Osteocyte (in vitro differentiated cells): ENCODE measurements around the gene GRIK4. TPM values are rescaled to one million over a fixed set of nuclear protein-coding genes. Genes with fewer than 3 reads are reported as not detected.

Experiments used
- DNase-seq: peaks from one replicate; pipeline ENCODE4 v3.0.0; 2021; ENCODE audit warnings: mixed read lengths; ENCODE audit not compliant: unreplicated experiment; ENCODE audit errors: extremely low spot score
- H3K27ac Mint-ChIP-seq: one replicate; pipeline ENCODE4 v1.8.0; 2021; ENCODE audit warnings: mild to moderate bottlenecking, mixed read lengths; ENCODE audit not compliant: unreplicated experiment
- H3K27me3 Mint-ChIP-seq: one replicate; pipeline ENCODE4 v1.8.0; 2021; ENCODE audit warnings: mixed read lengths; ENCODE audit not compliant: unreplicated experiment
- H3K36me3 Mint-ChIP-seq: one replicate; pipeline ENCODE4 v1.8.0; 2021; ENCODE audit warnings: mixed read lengths; ENCODE audit not compliant: unreplicated experiment
- H3K4me1 Mint-ChIP-seq: one replicate; pipeline ENCODE4 v1.8.0; 2021; ENCODE audit warnings: mixed read lengths; ENCODE audit not compliant: unreplicated experiment
- H3K4me3 Mint-ChIP-seq: one replicate; pipeline ENCODE4 v1.8.0; 2021; ENCODE audit warnings: mild to moderate bottlenecking, moderate library complexity, mixed read lengths; ENCODE audit not compliant: unreplicated experiment
- H3K9me3 Mint-ChIP-seq: one replicate; pipeline ENCODE4 v1.8.0; 2021; ENCODE audit warnings: mixed read lengths; ENCODE audit not compliant: unreplicated experiment
- total RNA-seq: library from RNA; stranded (reverse); gene quantifications from 2 replicates; pipeline ENCODE4 v1.2.1, GENCODE V29; 2021
- TF ChIP-seq, protein P1 (sequence below): fragments of 200-600 bp; sonication (generic); IDR thresholded peaks from 2 replicates; pipeline ENCODE4 v1.5.0; 2021; ENCODE audit warnings: antibody characterized with exemption, mild to moderate bottlenecking, moderate library complexity

The GRIK4 gene
- total RNA-seq, 1 donor from 2014 or later, result 0.11 TPM

DNA sequence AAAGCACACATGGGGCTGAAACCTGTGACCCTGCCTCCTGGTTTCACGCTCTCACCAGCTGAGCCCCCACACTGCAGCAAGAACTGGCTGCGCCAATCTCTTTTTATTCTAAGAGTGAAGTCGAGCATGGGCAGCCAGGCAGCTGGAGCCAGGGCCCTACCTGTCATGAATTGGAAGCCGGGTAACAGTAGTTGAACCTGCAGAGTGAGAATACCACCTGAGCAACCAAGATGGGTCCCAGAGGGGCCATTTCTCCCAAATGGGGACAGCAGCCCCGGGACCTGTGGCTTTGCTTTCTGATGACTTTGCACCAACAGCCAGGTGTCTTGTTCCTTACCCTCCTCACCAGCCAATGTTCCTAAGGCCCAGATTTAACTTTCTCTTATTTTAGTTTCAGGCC is 178.9 kb downstream of the GRIK4 start:
- Mint-ChIP-seq H3K27ac (no peak overlapping the region), H3K27me3 (peaks cover 59% of the 10 kb centered on the region), H3K4me1 (no peaks in the 10 kb centered on the region), H3K4me3 (no peak overlapping the region), H3K9me3 (no peaks in the 10 kb centered on the region), H3K36me3 (no peaks in the 10 kb centered on the region)
- TF ChIP-seq, protein P1, sequence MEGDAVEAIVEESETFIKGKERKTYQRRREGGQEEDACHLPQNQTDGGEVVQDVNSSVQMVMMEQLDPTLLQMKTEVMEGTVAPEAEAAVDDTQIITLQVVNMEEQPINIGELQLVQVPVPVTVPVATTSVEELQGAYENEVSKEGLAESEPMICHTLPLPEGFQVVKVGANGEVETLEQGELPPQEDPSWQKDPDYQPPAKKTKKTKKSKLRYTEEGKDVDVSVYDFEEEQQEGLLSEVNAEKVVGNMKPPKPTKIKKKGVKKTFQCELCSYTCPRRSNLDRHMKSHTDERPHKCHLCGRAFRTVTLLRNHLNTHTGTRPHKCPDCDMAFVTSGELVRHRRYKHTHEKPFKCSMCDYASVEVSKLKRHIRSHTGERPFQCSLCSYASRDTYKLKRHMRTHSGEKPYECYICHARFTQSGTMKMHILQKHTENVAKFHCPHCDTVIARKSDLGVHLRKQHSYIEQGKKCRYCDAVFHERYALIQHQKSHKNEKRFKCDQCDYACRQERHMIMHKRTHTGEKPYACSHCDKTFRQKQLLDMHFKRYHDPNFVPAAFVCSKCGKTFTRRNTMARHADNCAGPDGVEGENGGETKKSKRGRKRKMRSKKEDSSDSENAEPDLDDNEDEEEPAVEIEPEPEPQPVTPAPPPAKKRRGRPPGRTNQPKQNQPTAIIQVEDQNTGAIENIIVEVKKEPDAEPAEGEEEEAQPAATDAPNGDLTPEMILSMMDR, result no peak
- DNase-seq, result no peak

DNA sequence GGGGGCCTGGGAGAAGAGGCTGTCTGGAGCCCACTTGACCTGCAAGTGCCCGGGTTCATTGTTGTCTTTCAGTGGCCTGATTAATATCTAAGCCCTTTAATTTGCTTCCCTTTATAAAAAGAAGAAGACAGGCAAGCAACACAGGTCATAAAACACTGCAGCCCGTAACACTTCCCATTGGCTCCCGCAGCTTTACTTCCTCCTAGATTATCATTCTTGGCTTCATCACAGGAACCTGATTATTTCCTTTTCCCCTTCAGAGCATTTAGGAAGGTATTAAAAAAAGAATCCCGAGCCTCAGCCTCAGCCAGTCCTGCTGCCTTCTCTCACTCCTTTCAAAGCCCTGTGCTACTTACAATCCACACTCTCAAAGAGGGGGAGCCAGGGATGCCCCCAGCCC is 183.2 kb downstream of the GRIK4 start:
- no peaks in the 10 kb centered on the region for H3K36me3 Mint-ChIP-seq
- peaks cover 37% of the 10 kb centered on the region for H3K27me3 Mint-ChIP-seq
- no peak for DNase-seq
- TF ChIP-seq, protein P1, result no peak
- H3K27ac Mint-ChIP-seq, result no peak overlapping the region
- no peaks in the 10 kb centered on the region for H3K4me1 Mint-ChIP-seq
- no peaks in the 10 kb centered on the region for H3K9me3 Mint-ChIP-seq
- no peak overlapping the region for H3K4me3 Mint-ChIP-seq

DNA sequence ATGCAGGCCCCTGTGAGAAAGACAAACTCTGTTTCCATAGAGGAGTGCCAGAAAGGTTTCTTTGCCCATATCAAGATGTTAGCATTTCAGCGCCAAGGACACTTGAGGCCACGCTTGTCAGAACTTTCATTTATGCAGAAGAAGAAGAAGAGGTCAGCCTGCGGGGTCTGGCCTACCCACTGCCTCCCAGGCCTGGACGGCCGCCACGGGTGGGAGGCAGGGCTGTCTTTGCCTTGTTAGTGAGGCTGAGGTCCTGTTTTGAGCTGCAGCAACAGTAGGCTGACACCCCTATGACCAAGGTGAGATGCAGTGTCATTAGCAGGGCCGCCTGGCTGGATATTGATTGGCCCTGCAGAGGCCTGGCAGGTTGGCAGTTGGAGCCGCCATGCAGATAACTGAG is 183.9 kb downstream of the GRIK4 start:
- Mint-ChIP-seq H3K4me3 (no peak overlapping the region), H3K27me3 (peaks cover 31% of the 10 kb centered on the region), H3K9me3 (no peaks in the 10 kb centered on the region), H3K27ac (no peak overlapping the region), H3K4me1 (no peaks in the 10 kb centered on the region), H3K36me3 (no peaks in the 10 kb centered on the region)
- no peak for DNase-seq
- TF ChIP-seq, protein P1, result no peak

DNA sequence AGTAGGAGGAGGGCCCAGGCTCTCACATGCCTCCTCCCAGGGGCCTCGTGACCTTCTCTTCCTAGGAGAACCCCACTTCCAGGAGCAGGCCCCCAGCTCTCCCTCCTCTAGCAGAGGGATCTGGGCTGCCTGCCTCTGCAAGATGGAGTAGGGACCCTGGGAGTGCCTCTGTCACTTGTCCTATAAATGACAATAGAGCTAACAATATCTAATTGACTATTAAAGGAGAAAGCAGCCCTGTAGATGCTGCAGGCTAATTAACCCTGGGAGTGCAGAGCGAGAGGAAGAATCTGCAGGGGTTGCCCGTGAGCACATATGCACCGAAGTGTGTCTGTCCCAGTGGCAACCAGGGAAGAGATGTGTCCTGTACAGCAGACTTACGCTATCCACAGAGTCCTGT is 184.4 kb downstream of the GRIK4 start:
- no peaks in the 10 kb centered on the region for H3K36me3 Mint-ChIP-seq
- TF ChIP-seq, protein P1, result no peak

DNA sequence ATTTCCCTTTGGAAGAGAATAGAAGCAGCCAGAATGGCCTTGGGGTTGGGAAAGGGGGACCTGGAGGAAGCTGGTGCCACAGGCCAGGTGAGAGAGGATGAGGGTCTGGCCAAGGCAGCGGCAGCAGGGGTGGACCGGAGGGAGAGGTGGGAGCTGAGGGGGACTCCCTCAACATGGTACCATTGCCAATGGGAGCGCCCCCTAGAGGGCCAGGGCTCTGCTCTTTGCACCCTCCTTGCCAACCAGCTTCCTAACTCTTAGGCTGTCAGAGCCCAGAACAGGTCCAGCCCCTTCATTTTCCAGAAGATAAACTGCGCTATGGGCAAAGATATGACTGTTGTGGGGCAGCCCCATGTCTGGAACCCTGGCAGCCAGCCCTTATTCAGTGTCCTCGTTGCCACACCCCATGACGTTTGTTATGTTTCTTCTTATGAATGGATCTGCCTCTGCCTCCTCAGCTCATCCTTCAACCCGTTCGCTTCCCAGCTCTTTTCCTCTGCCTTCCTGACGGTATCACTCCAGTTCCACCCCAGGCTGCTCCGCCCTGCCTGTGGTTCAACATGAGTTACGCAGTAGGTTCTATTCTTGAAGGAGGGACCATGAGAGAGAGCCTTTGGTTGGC is 185.2 kb downstream of the GRIK4 start:
- Mint-ChIP-seq H3K27me3 (peaks cover 22% of the 10 kb centered on the region), H3K4me1 (no peaks in the 10 kb centered on the region), H3K36me3 (no peaks in the 10 kb centered on the region), H3K4me3 (no peak overlapping the region), H3K9me3 (no peaks in the 10 kb centered on the region), H3K27ac (no peak overlapping the region)
- no peak for DNase-seq
- TF ChIP-seq, protein P1, result no peak

More for the DNA sequence above, 184.4 kb downstream of the GRIK4 start:
- Mint-ChIP-seq H3K4me1 (no peaks in the 10 kb centered on the region), H3K27me3 (peaks cover 26% of the 10 kb centered on the region), H3K9me3 (no peaks in the 10 kb centered on the region), H3K4me3 (no peak overlapping the region), H3K27ac (no peak overlapping the region)
- no peak for DNase-seq
